Hematopoietic multipotent progenitor cell treated with erythropoietin and hydrocortisone succinate and interleukin-3 and kit ligand, for 8 days (in vitro differentiated cells): ENCODE results near the gene SULT1A2.
"Not testable (repeated sequence)": the region's sequence is repeated elsewhere in the genome, so short reads cannot be mapped to it uniquely, and the experiment has no call there.

ENCODE experiments used
- DNase-seq: peaks from one replicate; pipeline ENCODE4 v3.0.0-alpha.2; 2015

Gene SULT1A2

DNA sequence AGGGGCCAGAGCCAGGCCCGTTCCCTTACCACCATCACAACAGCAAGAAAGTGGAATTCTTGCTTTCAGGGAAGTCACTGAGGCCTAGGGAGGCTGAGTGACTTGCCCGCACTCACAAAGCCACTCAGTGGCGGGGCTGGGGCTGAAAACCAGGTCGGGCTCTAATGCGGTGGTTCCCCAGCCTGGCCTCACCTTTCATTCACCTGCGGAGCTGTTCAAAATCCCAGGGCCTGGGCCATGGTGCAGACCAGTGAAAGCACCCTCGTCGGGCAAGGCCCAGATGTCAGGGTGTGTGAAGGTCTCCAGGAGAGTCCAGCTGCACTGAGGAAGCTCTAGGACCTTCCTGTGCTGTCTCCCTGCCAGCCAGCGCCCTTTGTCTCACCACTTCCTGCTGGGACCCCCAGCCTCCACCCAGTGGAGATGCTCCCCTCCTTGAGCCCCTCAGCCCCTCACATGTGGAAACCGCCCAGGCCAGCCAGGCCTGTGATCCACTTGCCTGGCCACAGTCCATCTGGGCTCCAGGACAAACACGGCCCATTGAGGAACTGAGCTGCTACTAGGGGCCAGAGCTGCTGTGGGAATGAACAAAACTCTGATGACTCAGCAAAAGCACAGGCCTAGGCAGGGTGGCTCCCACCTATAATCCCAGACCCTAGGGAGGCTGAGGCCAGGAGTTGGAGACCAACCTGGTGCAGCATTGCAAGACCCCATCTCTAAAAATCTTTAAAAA is 12.2 kb upstream of the SULT1A2 start:
- DNase-seq: not testable (repeated sequence)

DNA sequence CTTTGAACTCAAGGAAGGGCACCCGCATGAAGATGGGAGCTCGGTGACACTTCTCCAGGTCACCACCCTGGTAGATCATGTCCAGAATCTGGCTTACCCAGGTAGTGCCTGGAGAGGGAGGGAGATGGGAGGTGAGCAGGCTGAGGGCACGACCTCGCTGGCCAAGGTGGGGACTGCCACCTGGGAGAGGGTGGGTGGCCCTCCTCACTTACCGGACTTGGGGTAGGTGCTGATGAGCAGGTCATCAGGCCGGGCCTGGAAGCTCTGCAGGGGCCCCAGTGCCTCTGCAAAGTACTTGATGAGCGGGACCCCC is 11.6 kb upstream of the SULT1A2 start:
- DNase-seq: not testable (repeated sequence)

DNA sequence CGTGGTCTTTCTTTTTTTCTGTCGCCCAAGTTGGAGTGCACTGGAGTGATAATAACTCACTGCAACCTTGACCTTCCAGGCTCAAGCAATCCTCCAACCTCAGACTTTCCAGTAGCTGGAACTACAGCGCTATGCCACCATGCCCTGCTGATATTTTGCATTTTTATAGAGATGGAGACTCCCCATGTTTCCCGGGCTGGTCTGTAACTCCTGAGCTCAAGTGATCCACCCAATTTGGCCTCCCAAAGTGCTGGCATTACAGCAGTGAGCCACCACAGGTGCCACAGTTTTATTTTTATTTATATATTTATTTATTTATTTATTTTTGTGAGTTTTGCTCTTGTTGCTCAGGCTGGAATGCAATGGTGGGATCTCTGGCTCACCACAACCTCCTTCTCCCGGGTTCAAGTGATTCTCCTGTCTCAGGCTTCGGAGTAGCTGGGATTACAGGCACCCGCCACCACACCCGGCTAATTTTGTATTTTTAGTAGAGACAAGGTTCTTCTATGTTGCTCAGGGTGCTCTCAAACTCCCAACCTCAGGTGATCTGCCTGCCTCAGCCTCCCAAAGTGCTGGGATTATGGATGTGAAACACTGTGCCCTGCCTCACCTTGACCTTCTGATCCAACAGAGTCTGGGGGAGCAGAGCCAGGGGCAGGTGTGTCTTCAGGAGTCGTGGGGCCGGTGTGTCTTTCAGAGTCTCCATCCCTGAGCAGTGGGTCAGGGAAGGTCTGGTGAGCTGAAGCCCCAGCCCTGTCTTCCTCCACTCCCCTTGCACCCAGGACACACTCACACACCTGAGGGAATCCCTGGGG is 11.0 kb upstream of the SULT1A2 start:
- not testable (repeated sequence) for DNase-seq

DNA sequence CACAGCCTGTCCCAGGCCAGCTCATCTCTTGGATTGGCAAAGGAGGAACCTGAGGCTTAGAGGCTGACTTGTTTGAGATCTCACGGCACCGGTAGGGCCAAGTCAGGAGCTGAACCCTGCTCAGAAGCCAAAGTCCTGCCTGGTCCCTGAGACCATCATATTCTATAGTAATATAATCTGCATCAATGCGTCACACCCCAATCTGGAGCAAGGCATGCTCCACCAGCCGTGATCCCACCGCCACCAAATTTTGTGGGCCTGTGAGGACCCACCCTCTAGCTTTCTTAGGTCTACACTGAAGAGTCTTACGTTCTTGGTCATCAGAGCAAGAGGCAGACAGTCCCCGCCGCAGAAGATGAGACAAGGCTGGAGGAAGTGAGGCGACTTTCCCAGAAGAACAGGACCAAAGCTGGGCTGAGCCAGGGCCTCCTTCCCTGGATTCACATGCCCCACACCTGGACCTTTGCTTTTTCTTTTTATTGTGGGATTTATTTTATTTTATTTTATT is 10.3 kb upstream of the SULT1A2 start:
- no peak for DNase-seq

DNA sequence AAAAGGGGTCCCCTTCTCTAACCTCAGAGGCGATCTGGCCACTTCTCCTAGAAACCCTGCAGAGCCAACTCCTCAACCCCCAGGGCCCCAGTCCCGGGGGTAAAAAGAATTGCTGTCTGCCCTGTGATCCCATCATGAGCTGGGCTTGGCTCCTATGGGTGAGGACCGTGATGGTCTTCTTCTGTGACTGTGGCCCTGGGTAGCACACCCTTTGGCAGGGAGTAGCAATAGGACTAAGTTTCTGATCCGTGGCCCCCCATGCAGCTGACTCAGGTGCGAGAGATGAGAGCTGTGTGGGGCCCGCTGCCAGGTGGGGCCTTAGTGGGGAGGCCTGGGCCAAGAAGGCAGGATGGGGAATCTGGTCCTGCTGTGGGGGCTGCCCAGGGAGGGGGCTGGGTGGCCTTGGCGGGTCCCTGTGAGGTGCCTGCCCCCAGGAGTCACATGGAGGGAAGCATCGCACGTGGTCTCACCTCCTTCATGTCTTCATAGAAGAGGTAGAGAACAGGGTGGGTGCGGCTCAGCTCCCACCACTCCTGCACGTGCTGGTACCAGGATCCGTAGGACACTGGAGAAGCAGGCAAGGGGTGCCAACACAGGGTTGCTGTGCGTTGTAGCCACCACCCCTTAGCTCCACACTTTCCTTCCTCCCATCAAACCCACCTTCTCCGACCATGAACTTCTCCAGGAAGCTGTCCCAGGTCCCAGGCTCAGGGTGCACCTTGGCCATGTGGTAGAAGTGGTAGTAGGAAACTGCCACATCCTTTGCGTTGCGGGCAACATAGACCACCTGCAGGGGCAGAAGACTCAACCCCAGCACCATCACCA is 9.7 kb upstream of the SULT1A2 start:
- DNase-seq: no peak

DNA sequence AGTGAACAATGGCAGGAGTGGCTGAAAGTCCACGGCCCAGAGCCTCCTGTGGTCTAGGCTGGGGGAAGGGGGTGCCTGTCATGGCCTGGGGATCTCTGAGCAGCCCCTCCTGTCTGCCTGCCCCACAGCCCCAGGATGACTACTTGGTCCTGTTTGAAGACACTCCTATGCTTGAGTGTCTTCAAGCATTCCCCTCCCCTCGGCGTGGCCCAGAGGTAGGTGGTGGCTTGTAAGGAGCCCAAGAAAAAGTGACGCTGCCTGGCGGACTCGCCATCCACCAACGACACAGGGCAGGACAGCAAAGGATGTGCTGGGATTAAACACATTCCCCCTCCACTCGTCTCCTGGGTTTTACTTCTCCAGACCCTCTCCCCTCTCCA is 7.3 kb upstream of the SULT1A2 start:
- DNase-seq: no peak

DNA sequence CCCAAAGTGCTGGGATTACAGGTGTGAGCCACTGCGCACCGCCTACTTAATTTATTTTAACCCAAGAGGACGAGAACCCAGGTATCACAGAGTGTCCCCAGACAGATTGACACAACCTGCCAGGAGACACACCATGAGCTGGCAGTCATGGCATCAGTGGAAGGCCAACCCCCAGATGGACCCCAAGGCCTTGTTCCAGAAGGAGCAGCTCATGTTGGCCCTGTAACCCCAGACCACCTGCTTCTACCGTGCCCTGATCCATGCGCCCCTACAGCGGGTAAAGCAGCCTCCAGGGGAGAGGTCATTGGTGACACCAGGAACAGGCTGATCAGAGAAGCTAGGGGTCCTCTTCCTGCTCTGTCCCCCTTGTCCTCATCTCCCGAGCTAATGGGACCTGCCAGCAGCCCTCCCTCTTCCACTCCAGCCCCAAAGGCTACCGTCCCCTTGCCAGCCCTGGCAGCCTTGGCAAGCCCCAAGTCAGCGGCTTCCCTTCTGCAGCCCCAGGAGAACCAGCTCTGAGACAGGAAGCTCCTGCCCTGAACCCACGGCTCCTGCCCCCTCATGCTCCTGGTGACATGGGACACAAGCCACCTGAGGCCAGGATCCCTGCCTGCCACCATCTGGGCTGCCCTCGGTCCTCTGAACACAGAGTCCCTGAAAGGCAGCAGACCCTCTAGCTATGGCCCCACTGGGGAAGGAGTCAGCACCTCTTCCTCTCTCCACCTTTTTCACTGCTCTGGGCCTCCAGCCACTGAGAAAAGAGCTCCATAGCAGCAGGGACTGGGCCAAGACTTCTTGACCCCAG is 6.7 kb upstream of the SULT1A2 start:
- no peak for DNase-seq

DNA sequence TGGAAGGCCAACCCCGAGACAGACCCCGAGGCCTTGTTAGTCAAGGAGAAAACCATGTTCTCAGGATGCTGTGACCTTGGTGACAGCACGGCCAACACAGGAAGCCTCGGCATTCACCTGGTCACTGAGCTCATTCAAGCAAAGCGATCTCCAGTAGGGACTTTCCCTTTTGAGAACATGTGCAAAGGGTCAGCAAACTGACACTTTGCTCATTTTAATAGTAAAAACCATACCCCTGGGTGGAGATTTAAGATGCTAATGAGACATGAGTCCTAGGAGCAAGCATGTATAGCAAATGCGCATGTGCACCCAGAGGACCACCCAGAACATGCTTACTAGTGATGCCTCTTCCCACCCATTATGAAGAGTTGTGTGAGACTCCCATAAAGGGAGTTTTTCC is 5.7 kb upstream of the SULT1A2 start:
- DNase-seq: no peak

DNA sequence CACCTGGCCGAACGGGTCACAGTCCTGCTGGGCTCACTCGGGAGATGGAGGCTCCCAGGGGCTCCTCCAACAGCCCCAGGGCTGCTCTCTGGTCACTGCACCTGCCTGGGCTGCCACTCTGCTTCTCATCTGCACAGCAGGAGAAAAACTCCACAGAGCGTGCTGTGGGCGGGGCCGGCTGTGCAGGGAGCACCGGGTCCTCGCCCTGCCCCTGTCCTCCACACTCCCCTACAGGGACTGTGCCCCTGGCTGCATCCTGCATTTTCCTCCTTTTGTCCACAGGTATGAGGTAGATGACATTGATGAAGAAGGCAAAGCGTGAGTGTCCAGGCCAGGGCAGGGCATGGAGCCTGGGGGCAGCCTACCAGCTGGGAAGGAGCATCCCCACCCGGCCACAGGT is 5.2 kb upstream of the SULT1A2 start:
- DNase-seq: not testable (repeated sequence)

DNA sequence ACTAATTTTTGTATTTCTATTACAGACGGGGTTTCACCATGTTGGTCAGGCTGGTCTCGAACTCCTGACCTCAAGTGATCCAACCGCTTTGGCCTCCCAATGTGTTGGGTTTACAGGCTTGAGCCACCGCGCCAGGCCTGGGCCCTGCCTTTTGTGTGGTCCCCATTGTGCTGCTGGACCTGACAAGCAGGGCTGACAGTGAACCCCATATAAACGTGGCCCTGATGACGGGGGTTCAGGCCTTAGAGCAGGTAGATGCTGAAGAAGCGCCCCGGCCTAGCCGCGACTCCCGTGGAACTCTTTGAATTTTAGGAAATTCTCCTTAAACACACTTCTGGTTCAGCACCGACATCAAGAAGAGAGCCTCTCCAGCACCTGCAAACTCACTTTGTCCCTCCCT is 4.7 kb upstream of the SULT1A2 start:
- not testable (repeated sequence) for DNase-seq

DNA sequence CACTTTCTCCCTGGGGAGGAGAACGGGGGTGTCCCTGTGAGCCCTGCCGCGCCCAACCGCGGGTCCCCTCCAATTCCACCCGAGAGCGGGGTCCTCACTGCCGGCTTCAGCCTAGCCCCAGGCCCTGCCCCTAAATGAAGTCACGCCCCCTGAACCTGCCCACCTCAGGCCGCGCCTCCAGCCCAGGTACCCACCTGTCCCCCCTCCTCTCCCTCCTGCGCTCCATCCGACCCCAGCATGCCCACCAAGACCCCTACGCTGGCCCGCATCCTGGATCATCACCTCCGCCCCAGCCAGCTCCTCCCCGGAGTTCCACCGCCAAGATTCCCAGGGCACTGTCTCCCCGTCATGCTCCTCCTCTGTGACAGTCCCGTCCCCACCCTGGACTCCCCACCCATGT is 4.1 kb upstream of the SULT1A2 start:
- not testable (repeated sequence) for DNase-seq

DNA sequence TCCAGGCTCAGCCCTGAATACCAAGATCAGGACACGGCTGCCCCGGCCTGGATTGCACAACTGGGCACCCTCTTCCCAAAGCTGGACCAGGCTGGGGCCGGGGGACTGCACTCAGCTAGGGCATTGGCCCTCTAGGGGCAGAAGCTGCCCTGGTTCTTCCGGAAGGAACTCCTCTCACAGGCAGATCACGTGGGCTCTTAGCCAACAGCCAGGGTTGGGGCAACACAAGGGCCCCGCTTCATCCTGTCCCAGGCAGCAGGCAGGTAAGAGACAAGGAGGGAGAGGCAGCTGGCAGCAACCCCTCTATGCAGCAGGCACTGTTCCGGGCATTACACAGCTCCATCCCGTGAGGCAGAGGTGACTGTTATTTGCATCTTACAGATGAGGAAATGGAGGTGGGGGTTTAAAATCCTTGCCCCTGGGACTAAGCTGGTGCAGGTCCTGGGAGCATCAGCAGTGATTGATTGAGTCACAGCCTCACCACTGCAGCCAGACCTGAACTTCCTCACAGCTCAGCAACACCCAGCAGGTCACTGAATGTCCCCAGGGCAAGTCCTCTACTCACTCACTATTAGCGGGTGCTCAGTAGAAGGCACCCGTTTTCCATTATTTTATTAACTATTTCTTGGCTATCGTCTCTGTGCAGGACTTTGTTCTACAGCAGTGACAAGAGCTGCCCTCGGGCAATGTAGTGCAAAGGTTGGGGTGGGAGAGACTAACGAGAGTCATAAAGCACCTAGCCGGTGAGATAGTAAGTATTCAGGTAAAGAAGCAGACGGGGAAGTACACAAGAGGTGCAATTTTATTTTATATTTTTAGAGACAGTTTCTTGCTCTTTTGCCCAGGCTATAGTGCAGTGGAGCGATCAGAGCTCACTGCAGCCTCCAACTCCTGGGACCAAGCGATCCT is 2.8 kb upstream of the SULT1A2 start:
- DNase-seq: not testable (repeated sequence)

DNA sequence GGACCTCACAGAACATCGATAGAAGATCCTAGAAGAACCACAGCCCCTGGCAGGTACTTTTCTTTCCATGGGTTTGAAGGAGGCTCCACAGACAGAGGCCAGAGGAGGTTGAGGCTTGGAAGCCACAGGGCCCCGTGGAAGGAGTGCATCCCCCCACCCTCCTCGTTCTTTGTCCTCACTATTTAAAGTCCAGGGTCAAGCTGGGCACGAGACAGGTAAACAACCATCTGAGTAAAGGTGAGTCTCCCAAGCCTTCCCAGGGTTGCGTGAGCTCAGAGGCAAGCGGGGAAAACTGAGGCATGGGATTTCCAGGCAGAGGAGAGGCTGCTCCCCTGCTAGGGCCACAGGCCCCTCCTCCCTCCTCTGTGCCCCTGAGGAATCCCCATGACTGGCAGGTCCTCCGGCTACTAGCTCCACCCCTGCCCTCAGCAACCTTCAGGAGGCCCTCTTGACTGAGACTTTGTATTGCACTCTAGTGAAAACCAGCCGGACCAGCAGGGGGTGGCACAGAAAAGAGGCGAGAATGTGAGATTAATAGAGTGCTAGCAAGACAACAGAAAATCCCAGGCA is 927 bp upstream of the SULT1A2 start:
- peak; percentile 67 for DNase-seq

DNA sequence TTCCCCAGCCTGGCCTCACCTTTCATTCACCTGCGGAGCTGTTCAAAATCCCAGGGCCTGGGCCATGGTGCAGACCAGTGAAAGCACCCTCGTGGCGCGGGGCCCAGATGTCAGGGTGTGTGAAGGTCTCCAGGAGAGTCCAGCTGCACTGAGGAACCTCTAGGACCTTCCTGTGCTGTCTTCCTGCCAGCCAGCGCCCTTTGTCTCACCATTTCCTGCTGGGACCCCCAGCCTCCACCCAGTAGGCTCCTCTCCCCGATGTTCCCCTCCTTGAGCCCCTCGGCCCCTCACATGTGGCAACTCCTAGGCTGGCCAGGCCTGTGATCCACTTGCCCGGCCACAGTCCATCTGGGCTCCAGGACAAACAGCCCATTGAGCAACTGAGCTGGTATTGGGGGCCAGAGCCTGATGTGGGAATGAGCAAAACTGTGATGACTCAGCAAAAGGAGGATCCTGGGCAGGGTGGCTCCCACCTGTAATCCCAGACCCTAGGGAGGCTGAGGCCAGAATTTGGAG is 677 bp downstream of the SULT1A2 start:
- no peak for DNase-seq

DNA sequence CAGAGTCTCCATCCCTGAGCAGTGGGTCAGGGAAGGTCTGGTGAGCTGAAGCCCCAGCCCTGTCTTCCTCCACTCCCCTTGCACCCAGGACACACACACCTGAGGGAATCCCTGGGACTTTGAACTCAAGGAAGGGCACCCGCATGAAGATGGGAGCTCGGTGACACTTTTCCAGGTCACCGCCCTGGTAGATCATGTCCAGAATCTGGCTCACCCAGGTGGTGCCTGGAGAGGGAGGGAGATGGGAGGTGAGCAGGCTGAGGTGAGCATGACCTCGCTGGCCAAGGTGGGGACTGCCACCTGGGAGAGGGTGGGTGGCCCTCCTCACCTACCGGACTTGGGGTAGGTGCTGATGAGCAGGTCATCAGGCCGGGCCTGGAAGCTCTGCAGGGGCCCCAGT is 1.4 kb downstream of the SULT1A2 start:
- DNase-seq: not testable (repeated sequence)

DNA sequence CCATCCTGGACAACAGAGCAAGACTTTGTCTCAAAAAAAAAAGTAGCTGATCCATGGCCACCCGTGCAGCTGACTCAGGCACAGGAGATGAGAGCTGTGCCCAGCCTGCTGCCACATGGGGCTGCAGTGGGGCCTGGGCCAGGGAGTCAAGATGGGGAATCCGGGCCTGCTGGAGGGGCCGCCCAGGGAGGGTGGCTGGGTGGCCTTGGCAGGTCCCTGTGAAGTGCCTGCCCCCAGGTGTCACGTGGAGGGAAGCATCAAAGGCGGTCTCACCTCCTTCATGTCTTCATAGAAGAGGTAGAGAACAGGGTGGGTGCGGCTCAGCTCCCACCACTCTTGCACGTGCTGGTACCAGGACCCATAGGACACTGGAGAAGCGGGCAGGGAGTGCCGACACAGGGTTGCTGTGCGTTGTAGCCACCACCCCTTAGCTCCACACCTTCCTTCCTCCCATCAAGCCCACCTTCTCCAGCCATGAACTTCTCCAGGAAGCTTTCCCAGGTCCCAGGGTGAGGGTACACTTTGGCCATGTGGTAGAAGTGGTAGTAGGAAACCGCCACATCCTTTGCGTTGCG is 3.8 kb downstream of the SULT1A2 start:
- no peak for DNase-seq

DNA sequence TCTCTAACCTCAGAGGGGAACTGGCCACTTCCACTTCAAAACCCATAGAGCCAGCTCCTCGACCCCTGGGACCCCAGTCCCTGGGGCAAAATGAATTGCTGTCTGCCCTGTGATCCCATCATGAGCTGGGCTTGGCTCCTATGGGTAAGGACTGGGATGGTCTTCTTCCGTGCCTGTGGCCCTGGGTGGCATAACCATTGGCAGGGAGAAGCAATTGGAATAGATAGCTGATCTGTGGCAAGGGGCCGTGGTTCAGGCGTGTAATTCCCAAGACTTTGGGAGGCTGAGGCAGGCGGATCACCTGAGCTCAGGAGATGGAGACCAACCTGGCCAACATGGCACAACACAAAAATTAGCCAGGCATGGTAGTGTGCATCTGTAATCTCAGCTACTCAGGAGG is 4.3 kb downstream of the SULT1A2 start:
- DNase-seq: no peak

DNA sequence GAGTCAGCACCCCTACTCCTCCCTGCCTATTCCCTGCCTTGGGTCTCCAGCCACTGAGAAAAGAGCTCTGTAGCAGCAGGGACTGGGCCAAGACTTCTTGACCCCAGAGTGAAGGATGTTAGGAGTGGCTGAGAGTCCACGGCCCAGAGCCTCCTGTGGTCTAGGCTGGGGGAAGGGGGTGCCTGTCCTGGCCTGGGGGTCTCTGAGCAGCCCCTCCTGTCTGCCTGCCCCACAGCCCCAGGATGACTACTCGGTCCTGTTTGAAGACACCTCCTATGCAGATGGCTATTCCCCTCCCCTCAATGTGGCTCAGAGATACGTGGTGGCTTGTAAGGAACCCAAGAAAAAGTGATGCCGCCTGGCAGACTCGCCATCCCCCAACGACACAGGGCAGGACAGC is 5.5 kb downstream of the SULT1A2 start:
- no peak for DNase-seq

DNA sequence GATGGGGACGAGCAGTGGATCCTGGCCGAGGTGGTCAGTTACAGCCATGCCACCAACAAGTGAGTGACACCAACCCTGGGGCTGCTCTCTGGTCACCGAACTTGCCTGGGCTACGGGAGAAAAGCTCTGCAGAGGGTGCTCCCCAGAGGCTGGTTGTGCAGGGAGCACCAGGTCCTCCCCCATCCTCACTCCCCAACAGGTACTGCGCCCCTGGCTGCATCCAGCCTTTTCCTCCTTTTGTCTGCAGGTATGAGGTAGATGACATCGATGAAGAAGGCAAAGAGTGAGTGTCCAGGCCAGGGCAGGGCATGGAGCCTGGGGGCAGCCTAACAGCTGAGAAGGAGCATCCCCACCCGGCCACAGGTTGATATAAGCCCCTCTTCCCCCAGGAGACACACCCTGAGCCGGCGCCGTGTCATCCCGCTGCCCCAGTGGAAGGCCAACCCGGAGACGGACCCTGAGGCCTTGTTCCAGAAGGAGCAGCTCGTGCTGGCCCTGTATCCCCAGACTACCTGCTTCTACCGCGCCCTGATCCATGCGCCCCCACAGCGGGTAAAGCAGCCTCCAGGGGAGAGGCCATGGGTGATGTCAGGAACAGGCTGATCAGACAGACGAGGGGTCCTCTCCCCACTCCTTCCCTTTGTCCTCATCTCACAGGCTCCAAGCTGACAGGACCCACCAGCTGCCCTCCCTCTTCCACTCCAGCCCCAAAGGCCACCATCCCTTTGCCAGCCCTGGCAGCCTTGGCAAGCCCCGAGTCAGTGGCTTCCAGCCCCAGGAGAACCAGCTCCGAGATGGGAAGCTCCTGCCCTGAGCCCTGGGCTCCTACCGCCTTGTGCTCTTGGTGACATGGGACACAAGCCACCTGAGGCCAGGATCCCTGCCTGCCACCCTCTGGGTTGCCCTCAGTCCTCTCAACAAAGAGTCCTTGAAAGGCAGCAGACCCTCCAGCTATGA is 6.2 kb downstream of the SULT1A2 start:
- no peak for DNase-seq
